G401 (cell line): ENCODE measurements around the gene ACAP2. TPM values are rescaled to one million over a fixed set of nuclear protein-coding genes. Genes with fewer than 3 reads are reported as not detected.

Experiments
- DNase-seq: peaks from one replicate; pipeline ENCODE4 v3.0.0-alpha.2; 2015; ENCODE audit warnings: low spot score
- in situ Hi-C: cut with HindIII; loops from 2 replicates; pipeline ENCODE4 v1.10.0; 2016; ENCODE audit warnings: low sequenced_read_pairs, mixed read lengths
- total RNA-seq: library from RNA; depleted of rRNA; stranded (reverse); fragments of >200 nt; shearing (Covaris generic); gene quantifications from 2 replicates; pipeline ENCODE4 v1.2.3, GENCODE V29; 2014

ACAP2 gene
- total RNA-seq, 1 experiment from 2014 or later, result 55.3 TPM

DNA sequence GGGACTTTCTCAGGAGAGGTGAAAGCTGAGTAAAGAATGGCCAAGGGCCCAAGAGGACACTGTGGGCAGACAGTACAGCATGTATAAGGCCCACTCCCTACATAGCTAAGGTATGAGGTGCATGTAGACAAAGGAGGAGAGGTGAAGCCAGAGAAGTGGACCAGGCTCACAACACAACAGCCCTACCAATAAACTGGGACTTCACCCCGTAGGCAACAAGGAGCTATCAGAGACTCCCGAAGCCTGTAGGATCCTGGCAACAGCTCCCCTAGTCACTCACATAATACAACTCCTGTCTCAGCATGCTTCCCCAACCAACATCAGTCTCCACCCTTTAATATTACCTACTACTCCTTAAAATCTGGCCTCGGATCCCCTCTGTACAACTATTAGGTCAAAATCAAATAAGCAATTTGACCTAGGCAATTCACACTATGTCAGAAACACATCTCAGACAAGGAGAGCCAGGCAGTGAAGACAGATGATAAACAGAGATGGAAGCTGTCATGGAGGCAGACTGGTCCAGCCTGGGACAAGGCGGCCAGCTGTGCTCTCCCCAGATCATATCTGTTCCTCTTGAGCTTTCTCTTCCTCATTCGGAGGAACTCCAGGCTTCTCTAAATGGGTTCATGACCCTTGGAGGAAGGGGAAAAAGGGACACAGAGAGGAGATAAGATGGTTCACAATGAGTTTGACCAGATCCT, 173.3 kb downstream of the ACAP2 start:
- in situ Hi-C loops, result no loop called here
- DNase-seq, result peak; percentile 8

DNA sequence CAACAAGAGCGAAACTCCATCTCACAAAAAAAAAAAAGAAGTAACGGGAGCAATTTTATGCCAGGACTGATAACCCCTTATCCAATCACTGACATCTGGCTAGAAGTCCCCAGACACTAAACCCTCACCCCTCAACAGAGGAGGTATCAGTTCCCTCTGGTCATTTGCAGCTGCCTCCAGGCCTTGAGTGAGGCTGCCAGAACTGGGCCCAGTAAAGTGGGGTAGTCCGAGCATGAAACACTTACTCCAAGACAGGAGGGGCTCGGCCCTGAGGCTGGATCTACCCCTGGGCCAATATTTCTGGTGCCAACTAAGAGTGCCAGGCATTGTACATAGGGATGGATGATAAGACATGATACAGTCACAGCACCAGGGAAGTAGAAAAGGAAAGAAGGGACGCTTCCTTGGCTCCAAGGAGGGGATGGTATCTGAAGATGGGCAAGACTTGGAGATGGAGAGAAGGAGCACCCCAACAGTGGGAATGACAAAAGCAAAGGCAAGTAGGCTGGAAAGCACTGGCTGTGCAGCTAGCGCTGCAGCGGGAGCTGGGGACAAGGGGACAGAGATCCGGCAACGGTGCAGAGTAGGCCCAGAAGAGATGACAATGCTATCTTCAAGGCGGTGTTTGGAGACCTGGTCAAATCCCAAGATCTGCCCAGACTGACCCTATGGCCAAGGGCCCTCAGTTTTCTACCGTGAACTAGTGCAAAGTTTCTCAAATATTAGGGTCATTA, 174.1 kb downstream of the ACAP2 start:
- in situ Hi-C loops, result no loop called here
- DNase-seq, result no peak

DNA sequence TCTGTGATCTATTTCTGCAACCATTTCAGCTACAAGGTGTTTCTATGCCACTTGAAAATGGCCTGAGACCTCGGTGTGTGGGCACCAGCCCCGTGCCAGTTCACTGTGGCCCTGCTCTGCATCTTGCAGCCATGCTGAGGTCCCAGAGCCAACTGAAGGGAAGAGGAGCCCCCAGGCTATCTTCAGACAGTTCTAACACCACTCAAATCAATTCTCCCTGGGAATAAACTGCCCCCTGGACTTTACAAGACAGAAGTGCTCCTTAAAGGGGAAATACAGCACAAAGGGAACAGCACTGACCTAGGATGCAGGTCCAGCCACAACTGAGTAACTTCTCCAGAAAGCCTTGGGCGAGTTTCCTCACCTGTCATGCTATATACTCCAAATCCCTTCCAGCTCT, 175.7 kb downstream of the ACAP2 start:
- no peak for DNase-seq

DNA sequence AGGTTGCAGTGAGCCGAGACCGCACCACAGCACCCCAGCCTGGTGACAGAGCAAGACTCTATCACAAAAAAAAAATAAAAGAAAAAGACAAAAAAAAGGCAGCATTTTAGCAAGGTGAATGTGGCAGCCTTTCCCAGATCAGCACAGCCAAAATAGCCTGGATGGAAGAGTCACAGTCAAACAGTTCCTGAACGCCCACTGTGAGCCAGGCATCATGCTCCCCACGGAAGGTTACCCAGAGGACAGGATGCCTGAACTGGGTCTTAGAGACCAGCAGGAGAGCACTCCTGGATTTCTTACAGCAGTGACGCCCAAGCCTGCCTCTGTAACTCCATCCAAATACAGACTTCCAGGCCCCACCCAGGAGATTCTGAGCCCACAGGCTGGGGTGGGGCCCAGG, 176.4 kb downstream of the ACAP2 start:
- in situ Hi-C loops, result no loop called here
- DNase-seq, result no peak

More for the DNA sequence above, 175.7 kb downstream of the ACAP2 start:
- in situ Hi-C loops, result no loop called here

DNA sequence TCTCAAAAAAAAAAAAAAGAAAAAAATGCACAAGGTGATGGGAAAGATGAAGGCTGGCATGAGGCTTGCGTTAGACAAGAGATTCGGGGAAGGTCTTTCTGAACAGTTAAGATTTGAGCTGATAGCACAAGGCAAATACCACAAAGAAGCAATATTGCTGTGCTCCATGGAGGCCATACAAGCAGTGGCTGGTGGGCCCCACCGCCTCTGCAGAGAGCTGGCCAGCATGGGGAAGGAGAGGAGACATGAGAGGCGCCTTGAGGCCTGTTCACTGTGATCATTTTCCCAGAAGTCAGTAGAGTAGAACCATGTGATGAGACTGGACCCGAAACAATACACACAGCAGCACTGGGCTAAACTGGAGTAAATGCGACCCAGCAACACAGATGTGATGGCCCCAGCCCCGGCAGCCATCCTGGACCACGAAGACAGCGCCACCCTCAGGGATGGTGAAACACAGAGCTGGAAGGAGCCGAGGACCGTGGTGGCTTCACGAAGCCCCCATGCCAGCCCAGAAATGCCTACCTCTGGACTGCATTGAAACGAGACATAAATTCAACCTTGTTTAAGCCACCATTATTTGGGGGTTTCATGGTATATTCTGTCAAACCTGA, 177.3 kb downstream of the ACAP2 start:
- in situ Hi-C loops, result no loop called here
- no peak for DNase-seq

DNA sequence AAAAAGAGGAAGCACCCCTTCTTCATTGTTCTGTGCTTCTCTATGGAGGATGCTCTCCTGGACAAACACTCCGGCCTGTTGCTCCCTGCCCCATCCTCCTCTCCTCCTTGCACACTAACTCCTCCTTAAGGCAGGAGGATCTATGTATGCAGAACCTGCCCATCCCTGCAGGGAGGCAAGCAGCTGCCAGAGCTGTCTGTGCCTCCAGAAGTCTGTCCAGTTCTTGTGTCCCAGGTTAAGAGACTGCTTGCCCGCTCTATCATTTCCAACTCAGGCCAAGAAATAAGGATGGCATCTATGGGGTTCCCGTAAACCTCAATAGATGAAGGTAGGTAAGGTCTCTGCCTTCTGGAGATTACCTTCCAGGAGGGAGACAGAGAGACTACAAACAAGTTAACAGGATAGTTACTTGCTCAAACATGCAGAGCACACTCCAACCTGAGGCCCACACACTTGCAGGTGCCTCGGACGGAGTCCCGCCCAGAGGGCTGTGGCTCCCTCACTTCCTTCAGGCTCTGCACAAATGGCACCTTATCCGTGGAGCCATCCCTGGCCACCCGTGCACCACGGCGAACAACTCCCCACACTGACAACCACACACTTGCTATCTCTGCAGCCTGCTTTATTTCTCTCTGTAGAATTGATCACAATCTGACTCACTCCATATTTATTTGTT, 178.8 kb downstream of the ACAP2 start:
- in situ Hi-C loops, result no loop called here
- no peak for DNase-seq

DNA sequence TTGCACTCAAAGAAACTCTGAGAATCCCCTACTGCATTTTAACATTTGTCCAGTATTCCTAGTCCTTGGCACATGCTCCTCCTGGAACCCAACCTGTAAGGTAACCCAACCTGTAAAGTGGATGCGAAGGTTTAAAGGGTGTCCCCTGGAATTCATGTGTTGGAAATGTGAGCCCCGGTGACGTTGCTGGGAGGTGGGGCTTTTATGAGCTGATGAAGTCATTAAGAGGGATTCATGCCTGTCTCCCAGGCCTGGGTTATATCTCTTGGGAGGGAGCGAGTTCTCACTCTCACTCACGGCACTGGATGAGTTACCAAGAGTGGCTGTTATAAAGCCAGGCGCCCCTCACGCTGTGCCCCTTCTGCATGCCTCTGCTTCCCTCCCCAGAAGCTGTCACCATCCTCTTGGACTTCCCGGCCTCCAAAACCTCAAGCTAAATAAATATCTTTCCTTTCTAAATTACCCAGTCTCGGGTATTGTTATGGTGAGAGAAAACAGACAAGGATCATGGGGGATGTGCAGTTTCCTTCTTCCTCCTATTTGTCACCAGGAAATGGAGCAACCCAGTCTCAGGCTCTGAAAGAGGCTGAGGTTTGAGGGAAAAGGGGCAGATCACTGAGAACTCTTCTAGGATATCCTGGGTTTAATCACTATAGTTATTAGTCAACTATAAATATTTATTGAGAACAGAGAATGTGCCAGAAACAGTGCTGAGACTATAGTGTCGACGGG, 179.5 kb downstream of the ACAP2 start:
- in situ Hi-C loops, result no loop called here
- DNase-seq, result no peak

DNA sequence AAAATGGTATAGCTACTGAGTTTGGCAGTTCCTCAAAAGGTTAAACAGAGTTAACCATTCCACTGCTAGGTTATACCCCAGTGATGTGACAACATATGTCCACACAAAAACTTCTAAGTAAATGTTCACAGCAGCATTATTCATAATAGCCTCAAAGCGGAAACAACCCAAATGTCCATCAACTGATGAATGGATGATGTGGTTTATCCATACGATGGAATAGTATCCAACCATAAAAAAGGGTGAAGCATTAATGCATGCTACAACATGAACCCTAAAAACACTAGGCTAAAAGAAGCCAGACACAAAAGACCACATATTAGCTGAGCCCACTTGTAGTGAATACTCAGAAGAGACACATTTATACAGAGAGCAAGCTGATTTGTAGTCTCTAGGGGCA, 180.9 kb downstream of the ACAP2 start:
- DNase-seq, result no peak
- in situ Hi-C loops, result no loop called here

DNA sequence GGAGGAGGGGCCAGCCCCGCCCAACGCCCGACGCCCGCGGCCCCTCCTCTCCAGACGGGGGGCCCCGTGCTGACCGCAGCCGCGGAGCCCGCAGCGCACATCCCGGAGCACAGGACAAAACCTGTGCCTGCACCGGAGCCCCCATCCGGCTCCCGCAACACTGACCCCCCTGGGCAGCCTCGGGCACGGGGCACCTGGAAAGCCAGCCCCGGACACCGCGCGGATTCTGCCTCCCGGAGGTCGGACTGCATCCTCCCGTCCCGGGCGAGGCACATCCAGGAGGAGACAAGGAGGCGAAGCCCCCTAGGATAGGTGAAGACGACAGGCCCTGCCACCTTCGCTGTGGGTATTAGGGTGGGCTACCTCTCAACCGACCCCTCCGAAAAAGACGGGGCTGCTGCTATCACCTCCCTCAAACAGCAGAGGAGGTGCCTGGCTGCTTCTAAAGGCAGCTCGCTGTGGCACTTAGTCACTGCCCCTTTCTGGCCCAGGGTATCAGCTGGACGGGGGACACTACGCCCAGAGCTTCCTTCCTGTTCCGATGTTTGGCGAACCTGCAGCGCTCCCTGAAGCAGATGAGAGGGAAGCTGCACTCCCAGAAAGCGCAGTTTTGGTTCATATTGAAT, 182.4 kb downstream of the ACAP2 start:
- peak; percentile 50 for DNase-seq
- in situ Hi-C loops, result no loop called here

DNA sequence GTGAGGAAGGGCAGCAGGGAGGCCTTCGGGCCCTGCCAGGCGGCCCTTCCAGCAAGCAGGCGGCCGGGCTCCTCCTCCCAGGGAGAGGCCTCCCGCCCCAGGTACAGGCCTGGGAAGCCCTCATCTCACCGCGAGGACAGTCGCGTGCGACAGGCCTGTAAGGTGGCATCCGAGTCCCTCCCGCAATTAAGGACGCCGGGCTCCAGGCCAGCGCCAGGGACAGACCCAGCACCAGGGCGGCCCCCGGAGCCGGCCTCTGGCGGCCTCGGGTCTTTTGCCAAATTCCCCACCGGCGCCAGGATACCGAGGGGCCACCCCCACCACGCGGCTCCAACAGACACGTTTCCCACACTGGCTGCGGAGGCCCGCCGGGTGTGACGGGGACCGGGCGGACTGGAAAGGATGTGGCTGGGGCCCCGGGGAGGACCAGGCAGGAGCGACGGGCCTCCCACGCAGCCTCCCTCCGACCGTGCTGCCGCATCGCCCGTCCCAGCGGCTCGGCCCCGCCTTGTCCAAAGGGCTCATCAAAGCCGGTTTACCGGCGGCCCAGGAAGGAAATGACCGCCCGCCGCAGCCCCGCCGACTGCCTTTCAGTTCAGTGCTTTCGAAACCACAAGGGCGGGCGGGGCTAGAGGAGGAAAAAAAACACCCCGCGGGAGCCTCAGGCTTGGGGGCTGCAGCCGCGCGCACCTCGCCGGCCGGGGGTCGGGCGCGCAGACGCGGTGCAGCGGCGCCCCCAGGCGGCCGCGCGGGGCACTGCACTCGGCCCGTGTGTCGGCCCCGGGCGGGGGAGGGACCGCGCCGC, 183.1 kb downstream of the ACAP2 start:
- in situ Hi-C loops, result no loop called here
- DNase-seq, result peak; percentile 83

DNA sequence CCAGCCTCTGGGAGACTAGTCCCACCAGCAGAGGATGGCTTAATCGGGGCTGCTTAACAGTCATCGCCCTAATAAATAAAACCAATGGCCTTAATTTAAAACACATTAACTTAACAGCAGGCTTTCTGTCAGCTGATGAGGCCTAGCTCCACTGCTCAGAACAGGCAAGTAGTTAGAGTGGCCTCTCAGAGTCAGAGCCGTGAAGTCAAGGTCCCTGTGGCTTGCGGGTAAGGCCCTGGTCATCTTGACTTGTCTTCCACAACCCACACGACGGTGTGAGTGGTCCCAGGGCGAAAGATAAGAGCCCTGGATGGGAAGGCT, 183.7 kb downstream of the ACAP2 start:
- DNase-seq, result no peak
- in situ Hi-C loops, result no loop called here

DNA sequence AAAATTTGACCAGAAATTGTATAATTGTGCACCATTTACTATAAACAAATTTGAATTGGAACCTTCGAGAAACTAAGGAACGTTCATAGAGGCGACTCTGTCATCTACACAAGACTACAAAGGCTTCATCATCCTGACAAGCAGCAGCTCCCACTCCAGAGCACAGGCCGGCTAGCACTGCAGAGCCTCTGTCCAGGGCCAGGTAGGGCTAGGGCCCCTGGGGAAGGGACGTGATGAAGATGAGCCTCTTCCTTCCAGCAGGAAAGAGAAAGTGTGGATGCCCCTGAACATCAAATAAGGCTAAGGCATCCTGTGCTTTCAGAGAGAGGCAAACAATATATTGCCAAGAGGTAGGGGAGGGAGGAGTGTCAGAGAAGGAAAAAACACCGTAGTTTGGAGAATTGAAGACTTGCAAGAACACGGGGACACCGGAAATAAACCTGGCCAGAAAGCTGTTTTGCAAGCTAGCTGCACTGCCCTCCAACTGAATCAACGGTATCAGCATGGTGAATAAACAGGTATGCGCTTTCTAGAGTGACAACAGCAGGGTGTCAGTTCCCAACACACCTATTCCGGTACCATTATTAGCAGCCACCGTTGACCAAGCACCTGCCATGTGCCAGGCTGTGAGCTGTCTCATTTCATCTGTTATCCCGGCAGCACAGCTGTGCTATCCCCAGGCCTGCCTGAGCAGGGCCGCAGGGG, 184.2 kb downstream of the ACAP2 start:
- in situ Hi-C loops, result no loop called here

DNA sequence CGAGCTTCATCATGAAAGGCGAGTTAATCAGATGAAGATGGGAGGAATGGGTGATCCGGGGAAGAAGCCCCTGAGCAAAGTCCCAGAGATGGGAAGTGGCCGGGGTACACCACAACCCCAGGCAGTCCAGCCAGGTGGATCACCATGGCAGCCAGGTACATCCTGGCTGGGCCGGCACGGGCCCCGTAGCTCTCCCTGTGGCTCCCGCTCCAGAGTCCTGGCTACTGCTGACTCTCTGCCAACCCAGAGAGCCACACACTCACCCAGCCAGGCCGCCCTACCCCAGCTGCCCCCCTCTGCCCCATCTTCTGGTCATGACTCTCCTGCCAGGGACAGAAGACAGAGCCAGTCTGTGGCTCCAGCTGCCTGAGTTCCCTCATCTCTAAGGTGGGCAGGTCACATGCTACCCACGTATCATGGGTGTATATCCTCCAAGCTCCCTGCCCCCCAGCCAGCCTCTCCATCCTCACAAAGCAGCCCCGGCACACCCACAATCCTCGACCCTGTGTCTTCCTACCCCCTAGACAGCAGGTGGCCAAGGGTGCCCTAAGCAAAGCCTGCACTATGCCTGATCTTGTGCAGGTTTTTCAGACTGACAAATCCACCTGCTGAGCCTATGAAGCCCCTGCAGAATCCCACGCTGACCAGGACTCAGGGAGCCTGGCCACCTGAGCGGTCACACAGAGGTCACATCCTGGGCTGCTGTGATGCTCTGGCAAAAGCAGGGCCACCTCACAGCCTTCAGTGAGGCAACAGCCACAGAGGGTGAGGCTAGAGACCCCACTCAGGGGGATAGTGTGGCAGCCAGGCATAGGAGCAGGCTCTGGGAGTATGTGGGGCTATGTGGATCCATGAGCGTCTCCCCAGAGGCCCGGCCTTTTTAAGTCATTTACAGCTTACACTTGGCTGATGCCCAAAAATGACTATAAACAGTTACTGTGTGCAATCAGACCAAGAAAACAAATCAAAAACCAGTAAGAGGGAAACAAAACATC, 185.1 kb downstream of the ACAP2 start:
- DNase-seq, result peak; percentile 12
- in situ Hi-C loops, result no loop called here

More for the DNA sequence above, 184.2 kb downstream of the ACAP2 start:
- peak; percentile 37 for DNase-seq

DNA sequence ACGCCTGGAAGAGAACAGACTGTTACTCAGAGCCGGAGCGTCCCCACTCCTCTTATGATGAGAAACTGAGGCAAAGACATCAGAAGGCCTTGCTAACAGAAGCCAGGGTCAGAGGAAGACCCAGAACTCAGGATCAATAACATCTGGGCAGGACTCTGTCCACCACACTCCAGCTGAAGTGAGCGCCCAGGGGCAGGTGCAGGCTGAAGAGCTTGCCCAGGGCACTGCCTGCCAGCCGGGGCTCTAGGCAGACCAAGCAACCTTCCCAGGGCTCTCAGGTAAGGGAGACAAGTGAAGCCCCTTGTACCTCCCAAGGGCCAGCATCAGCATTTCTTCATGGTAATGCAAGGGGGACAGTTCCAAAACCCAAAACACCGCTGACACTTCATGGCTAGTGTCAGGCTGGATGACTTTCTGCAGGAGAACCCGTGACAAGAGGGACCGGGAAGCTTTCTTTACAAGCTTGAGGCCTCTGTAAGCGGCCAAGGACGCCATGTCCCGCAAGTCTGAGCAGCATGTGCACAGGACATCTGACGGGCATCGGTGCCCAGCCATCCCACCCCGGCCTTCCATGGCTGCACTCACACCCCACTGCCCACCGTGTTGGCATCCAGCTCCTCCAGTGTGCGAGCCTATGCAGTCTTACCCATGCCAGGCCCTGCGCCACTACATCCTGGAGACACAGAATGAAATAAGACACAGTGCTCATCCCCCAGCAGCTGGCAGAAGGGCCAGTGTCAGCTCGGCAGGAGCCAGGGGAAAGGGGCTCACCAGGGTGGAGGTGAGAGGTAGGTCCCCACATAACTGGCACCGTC, 186.0 kb downstream of the ACAP2 start:
- in situ Hi-C loops, result no loop called here
- DNase-seq, result no peak

DNA sequence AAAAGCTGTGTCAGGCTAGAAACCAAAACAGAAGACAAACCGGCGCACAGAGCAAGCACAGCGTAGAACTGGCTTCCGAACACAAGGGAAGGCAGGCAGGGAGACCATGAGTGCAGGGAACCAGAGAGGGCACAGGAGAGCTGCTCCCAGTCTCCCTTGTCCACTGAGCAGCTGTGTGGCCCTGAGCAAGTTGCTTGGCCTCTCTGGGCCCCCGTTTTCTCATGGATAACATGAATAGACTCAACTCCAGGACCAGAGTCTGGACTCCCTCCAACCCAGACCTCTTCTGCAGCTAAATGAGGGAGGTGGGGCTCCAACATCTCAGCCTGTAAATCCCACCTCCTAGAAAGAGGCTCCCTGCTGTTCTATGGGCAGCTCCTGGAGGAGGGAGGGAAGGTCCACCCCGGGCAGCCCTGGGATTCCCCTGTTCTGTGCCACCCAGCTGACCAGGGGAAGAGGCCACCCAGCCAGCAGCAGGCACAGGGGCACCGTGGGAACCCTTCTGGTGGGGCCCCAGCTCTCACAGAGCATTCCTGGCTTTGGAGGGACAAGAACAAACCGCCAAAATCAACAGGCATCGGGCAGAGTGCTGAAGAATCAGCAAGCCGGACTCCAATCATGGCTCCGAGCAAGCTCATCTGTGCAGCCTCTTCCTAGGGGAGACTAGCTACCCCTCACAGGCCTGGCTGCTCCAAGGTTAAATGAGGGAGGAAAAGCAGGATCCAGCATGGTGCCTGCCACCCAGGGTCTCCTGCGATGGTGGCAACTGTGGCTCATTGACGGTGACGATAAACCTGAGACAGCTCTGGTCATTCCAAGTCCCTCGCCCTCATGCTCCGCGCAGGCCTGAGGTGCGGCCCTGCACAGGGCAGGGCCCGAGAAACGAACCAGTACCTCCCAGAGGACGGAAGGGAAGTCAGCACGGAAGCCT, 187.0 kb downstream of the ACAP2 start:
- no peak for DNase-seq
- in situ Hi-C loops, result no loop called here
